HG03442 (cell line): ENCODE results near the gene ITPKB.
"Not testable (repeated sequence)": the region's sequence is repeated elsewhere in the genome, so short reads cannot be mapped to it uniquely, and the experiment has no call there.

Experiments
- ATAC-seq: cut with Tn5 transposase; IDR thresholded peaks from one replicate; pipeline ENCODE4 v1.9.1; 2021; ENCODE audit warnings: mild to moderate bottlenecking, moderate library complexity; ENCODE audit not compliant: unreplicated experiment

The ITPKB gene

DNA sequence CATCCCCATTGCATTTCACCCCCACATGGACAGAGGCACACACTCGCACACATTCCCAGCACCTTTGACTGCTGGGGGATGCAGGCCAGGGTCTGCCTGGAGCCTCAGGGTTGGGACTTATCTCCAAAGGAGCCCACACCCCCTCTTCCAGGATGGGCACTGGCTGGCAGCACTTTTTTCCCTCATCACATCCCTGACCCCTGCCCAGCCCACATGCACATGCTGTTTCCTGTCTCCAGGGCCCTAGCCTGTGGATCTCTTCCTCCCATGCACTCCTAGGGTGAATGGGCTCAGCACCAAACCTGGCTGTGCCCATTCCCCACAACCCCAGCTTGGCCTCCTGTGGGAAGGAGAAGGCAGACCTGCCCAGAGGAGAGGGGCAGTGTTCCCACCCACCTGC is 131.3 kb downstream of the ITPKB start:
- ATAC-seq: no peak

DNA sequence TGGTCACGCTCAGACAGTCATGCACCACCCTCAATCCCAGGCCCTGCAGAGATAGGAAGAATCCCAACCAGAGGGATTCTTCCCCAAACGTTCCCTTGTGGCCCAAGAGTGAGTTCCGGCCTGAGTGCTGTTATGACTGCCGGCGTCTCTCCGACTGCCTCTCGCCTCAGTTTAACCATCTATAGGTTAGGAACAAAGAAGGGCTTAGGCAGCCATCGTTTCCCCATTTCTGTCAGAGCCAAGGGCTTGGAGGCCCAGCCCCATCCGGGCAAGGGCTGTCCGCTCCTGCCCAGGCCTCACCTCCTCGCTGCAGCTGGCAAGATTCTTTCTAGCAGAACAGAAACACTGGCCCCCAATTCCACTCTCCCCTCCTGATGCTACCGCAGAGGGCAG is 131.8 kb downstream of the ITPKB start:
- ATAC-seq: no peak

DNA sequence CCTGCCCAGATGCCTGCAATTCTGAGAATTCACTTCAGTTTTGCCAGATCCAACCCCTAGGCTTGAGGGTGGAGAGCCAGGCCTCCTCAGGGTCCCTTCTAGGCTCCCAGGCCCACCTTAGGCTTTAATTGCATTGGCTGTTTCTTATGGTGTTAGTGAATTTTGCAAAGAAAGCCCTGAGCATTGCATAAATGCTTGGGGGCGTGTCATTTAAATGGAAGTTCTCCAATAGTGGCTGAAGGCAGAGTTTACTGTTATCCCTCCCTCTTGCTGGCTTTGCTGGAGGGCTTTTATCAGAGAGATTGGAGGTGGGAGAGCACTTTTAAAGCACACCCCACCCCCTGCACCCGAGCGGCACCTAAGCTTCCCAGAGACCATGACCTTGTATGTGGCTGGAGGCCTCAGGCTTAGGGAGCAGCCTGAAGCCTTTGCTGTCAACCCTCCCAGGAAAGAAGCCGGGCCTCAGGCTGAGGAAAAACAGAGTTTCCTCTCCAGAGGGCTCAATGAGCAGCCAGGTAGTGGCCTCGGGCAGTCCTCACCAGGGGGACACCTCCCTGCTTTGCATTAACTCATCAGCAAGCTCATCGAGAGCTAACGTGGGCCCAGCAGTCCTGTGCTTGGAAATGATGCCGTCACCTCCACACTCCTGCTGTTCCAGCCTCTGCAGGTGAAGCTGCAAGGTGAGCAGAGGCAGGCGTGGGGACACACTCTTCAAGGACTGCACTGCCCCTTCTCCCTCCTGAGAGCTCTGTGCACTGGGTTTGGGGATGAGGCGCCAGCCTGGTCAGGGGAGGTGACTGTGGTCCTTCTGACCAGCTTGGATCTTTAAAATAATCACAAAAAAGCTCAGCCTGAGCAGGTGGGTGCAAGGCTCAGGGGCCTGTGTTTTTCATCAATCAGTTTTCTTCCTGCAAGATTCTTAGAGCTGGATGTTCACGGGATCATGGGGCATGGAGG is 132.5 kb downstream of the ITPKB start:
- no peak for ATAC-seq

DNA sequence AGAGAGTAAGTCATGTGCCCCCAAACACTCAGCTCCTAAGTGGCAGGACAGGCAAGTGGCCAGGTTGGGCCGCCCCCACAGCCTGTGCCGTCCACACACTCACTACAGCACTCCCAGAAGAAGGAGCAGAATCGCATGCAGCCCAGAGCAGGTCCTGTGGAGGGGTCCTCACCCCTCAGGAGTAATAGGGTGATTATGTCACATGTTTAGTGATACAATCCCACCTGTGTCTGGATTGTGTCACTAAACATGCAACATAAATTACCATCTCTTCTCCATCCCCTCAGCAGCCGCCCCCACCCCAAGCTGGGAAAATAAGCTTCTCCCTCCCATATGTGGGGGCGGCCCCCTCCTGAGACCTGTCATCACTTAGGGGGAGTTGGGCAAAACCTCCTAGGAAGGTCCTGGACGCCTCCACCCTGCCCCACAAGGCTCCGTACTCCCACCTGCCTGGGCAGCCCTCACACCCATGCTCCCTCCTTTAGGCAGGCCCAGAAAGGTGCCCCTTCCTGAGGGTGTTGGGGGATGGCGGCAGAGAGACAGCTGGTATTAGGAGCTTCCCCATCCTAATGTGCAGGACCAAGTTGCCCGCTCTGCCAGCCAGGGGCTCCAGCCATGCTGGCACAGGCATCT is 133.6 kb downstream of the ITPKB start:
- no peak for ATAC-seq

DNA sequence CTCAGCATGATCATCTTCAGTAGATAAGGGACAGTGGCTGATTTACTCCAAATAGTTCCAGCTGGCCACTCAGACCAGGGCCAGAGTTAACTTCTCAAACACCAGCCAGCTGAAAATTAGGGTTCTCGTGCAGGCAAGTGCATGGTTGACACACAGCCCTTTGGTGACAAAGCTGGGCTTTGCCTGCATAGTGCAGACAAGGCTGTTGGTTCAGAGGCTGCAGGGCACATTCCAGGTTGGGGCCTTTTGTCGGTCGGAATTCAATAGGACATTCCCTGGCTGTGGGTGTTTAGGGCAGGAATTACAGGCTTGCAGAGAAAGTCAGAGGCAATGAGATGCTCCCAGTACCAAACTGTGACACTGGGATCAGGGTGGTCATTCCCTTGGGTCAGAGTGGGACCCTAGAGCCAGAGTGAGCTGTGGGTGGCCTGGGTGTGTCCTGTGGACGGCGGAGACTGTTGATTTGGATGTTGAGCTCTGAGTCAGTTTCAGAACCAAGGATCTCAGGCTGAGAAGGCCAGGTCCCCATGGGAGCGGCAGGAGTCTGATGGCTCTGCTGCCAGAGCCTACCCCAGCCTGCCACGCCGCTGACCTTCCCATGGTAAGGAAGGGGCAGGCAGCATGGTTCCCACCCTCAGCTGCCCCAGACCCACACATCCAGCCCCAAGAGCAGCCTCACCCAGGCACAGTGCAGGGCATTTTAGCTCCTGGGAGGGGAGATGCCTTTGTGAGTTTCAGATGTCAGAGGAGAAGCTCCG is 134.3 kb downstream of the ITPKB start:
- ATAC-seq: no peak

DNA sequence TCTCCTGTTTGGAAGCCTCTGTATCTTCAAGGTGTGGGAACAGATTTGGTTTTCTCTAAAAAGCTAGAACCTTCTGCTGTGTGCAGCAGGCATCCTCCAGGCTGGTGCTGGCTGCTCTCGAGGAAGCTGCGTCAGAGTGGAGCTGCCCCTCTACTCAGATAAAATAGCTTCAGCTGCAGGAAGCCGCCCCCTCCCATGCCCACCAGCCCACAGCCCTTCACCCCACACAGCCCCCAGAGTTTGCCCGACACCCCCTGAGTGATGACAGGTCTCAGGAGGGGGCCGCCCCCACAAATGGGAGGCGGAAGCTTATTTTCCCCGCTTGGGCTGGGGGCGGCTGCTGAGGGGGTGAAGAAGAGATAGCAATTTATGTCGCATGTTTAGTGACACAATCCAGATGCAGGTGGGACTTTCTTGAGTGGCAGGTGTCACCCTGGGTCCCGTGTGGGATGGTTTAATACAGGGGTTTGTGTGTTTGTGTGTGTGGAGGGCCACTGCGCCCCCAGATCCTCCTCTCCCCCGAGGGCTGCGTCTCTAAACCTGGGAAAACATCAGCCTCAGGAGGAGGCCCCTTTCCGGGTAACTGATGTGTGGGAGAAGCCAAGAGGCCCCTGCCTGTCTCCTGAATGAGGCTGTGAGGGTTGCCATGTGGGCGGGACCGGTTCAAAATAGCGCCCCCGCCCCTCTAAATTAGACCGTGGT is 135.1 kb downstream of the ITPKB start:
- no peak for ATAC-seq

DNA sequence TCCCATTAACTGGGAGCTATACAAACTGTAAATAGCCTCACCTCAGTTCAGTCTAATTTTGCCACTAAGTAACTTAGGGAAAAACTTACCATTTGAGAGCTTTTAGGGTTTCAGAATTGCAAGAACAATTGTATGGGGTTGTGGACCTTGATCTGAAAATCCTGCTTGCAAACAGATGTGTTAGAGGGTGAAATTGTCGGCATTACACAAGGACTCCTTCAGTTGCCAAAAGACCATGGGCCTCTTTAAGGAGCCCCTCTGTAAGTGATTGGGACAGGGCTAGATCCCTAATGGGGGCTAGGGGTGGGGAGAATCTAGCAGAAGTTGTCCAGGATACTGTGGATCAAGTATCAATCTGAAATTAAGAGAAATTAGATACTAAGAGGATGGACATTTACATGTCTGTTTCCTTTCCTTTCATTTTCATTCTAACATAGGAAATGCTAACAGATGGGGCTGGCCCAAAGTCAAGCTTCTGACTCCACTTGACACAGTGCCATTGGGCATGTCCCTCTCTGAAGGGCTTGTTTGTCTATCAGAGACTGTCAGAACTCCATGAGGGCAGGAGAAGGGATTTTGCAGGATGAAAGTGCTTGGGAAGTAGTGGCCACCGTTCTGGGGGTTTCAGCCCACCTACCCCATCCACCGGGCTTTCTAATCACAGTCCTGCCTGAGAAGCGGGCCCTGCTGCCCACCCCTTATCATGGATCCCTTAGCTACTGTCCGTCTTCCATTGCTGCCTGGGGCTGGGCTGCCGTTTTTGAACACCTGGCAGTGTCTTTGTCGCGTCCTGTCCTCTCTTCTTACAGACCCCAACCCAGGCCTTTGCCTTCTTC is 135.8 kb downstream of the ITPKB start:
- no peak for ATAC-seq

DNA sequence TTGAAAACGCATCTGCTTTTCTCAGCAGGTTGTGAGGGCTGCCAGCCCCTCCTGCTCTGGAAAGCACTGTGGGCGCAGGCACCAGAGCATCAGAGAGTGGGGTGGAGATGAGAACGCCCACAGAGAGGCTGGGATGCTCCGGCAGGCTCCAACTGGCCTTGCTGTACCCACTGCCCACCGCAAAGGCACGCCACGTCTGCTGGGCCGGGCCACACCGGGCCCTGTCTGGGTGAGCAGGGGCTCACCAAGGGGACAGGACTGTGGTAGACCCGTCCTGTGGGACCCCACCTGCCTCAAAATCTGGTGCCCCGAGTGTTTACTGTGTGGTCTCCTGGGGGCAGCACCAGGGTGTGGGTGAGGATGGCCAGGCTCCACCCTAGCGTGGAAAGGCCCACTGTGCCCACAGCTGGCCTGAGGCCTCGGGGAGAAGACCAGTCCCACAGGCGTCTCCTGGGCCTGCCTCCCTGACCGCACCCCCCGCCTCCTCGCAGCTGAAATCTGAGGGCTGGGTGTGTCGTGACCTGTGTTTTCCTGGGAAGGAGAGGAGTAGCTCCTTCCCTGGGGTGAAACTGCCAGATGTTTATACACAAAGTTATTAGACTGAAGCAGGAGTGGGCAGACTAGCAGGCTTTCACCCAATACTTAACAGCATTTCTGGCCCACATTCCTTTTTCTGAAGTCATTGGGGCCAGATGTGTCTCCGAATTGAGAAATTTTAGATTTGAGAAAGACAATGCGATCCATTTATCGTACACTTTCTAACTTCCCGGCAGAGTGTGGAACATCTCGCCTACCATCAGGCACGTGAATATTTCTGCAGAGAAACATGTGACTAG is 136.7 kb downstream of the ITPKB start:
- no peak for ATAC-seq

DNA sequence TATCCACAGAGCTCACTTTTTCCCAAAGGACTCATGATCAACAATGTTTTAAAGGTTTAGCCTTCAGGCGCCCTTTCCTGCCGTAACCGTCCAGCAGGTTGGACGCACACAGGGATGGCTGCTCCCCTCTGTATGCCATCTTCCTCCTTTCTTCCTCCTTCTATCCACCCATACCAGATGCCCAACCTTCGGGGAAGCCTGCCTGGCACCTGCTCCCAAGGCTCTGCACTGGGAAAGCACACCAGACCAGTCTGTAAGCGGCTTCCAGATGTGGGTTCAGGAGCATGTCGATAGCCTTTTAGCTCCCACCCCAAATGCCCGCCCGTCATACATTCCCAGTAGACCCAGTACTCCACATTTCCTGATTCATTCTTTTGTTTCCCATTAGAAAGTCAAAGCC is 137.6 kb downstream of the ITPKB start:
- no peak for ATAC-seq

DNA sequence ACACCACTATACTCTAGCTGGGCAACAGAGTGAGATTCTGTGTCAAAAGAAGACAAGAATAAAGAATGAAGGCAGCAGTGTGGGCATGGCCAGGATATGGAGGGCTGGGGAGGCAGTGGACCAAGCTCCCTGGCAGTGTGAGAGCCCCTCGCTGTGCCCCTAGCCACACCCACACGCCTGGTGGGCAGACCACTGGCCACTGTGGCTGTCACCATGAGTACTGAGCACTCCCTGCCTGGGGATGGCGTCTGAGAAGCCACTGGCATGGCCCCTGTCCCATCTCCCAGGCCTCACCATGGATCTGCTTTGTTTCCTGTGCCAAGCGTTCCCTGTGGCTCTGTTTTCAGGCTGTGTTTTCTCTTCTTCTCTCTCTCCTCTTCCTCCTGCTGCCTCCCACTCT is 138.8 kb downstream of the ITPKB start:
- ATAC-seq: no peak

DNA sequence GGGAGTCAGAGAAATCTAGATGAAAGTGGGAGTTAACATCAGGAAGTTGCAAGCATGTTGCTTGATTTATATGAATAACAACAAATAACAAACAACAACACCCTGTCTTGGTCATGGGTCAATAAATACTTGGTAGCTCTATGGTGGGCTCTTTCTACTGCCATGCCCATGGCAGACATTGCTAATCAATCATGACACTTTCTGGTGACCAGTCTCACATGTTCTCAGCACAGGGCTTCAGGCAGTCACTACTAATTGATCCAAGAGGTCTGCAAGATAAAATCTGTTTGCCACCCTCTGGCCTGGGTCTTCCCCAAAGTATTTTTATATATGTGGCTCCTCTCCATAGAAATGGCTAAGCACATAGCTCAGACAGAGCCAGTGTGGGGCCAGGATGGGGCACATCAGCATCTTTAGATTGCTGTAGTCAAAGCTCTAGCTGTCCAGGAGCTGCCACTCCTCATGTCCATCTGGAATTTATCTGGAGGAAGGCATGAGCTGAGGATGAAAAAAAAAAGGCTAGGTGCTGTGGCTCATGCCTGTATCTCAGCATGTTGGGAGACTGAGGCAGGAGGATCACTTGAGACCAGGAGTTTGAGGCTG is 139.3 kb downstream of the ITPKB start:
- no peak for ATAC-seq

DNA sequence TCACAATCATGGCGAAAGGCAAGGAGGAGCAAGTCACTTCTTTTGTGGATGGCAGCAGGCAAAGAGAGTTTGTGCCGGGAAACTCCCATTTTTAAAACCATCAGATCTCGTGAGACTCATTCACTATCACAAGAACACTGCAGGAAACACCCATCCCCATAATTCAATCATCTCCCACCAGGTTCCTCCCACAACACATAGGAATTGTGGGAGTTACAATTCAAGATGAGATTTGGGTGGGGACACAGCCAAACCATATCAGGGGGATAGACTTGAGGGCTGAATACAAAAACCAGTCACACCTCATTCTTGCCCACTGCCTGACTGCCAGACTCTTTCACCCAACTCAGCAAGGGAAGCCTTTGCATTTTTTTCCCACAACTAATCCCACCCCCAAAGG is 140.1 kb downstream of the ITPKB start:
- not testable (repeated sequence) for ATAC-seq

DNA sequence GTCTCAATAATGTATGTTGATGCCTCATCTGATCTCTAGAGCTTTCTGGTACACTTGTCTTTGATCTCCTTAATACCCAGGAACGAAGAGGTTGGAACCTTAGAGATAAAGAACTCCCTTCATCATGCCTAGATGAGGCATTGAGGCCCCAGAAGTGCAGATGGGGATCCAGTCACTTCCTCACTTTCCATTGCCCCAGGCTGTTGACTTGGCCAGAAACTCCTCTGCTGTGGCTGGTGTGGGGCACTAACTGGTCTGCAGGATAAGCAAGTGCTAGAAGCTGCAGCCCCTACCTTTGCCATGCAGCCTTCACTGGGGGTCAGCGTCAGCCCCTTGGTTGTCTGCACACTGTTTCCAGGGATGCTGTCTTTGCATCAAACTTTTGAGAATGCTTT is 140.6 kb downstream of the ITPKB start:
- ATAC-seq: no peak

DNA sequence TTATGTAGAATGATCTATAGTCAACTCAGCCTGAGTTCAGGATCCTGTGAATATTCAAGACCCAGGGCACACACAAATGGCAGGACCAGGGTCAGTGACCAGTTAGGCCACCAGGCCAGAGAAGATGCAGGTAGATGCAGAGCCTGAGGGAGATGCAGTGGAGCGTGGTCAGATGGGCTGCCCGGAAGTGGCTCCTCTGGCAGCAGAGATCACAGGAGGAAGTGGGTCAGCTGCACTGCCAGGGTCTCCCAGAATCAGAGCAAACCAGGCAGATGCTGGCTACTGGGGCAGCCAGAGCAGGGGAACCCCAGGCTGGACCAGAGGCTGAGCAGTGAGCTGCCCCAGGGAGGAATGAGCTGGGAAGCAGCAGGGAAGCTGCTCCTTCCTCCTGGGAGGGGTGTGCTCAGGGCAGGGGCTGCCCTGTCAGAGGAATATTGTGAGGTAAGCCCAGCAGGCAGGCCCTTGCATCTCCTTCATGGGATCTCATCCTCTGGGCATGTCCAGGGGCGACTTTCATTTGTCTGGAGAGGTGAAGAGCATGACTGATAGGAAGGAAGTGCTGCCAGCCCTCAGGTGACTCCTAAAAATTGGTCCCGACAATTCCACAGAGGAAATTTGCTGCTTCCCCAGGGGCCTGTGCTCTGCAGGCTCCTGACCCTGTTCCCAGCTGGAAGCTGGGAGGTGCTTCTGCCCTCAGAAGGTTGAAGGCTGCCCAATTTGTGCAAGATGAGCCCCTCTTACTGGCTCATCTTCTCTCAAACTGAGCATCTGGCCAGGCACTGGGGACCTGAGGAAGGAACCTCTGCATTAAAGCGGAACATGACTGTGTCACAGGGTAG is 141.2 kb downstream of the ITPKB start:
- no peak for ATAC-seq

DNA sequence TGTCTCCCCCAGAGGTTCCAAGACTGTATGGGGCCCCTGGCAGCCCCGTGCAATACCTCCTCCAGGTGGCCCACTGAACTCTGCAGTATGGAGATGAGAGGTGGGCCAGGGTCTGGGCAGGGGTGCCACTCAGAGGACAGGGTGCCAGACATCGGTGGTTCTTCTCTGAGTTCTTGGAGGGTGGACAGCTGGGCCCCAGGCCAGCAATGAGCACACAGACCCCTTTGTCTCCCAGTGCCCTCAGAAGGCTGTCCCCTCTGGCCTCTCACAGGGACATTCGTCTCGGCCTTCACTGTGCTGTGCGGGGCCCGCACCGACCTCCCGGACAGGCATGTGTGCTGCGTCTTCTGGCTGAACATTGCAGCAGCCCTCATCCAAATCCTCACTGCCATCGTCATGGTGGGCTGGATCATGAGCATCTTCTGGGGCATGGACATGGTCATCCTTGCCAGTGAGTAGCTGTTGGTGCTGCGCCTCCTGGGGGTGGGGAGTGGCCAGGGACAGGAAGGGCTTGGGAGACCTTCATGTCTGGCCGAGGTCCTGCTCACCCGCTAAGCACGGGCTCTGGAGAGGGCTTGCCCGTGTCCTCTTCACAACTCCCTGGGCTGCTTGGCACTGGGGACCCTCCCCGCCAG is 142.4 kb downstream of the ITPKB start:
- no peak for ATAC-seq

DNA sequence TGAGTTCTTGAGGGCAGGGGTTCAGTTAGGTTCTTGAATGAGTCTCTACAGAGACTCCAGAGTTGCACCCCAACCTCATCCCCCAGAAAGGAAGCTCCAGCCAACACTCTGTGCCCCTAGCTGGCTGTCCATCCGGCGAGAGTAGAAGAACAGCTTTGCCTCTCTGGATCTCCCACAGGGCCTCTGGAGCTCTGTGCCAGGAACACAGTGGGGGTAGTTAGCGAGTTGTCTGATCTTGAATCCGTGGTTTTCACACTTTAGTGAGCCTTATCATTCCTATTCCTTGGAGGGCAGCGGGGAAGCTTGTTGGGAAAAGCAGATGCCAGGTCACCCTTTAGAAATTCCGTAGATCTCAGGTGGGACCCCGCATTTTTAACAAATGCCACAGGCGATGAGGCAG is 145.5 kb downstream of the ITPKB start:
- no peak for ATAC-seq

DNA sequence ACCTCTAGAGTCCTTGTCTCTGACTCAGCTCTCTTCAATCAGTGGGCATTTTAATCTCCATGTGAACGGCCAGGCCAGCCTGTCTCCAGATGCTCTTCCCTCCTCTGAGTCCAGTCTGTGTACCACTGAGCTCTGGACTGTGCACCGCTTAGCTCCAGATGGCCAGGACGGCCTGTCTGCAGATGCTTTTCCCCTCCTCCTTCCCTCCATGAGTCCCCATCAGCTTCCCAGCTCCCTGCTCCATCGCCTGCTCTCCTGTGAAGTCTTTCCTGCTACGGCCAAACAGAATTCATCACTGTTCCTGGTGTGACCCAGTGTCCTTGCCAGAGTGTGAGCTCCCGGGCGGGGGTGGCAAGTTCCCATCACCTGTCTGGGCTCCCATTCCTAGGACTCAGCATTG is 148.5 kb downstream of the ITPKB start:
- no peak for ATAC-seq
